ENCODE results near the gene UNC13B.
"Not testable (repeated sequence)": the region's sequence is repeated elsewhere in the genome, so short reads cannot be mapped to it uniquely, and the experiment has no call there.

Gene UNC13B

GRCh38 chr9:35140093-35140492, 21.7 kb upstream of the UNC13B start:
- CTCF ChIA-PET: no interaction called here
- no peak for TF ChIP-seq CTCF (IDR thresholded peaks at IDR 0.05; ENCODE audit: insufficient read depth, low read length, missing control alignments)
- POLR2A ChIA-PET: no interaction called here
- DNase-seq (ENCODE audit: low read depth, low spot score): no peak
- no peak overlapping the region for H3K4me3 ChIP-seq (ENCODE audit: low read depth, low read length)

GRCh38 chr9:35142037-35142436, 19.8 kb upstream of the UNC13B start:
- H3K4me3 ChIP-seq (ENCODE audit: low read depth, low read length): no peak overlapping the region
- TF ChIP-seq CTCF (IDR thresholded peaks at IDR 0.05; ENCODE audit: insufficient read depth, low read length, missing control alignments): no peak
- ChIA-PET POLR2A (no interaction called here), CTCF (no interaction called here)
- no peak for DNase-seq (ENCODE audit: low read depth, low spot score)

- H3K4me3 ChIP-seq (ENCODE audit: low read depth, low read length); DNase-seq (ENCODE audit: low read depth, low spot score); POLR2A ChIA-PET; CTCF ChIA-PET: not testable (repeated sequence)
Measured at GRCh38 chr9:35147941-35148563, 13.8 kb upstream of the UNC13B start.

- no peak overlapping the region for H3K4me3 ChIP-seq (ENCODE audit: low read depth, low read length)
- ChIA-PET POLR2A (no interaction called here), CTCF (no interaction called here)
- no peak for TF ChIP-seq CTCF (IDR thresholded peaks at IDR 0.05; ENCODE audit: insufficient read depth, low read length, missing control alignments)
- DNase-seq (ENCODE audit: low read depth, low spot score): no peak
Measured at GRCh38 chr9:35152926-35153325, 8.9 kb upstream of the UNC13B start.

GRCh38 chr9:35156781-35157180, 5.0 kb upstream of the UNC13B start:
- POLR2A ChIA-PET: no interaction called here
- no peak overlapping the region for H3K4me3 ChIP-seq (ENCODE audit: low read depth, low read length)
- no peak for TF ChIP-seq CTCF (IDR thresholded peaks at IDR 0.05; ENCODE audit: insufficient read depth, low read length, missing control alignments)
- CTCF ChIA-PET: interaction anchor here (1.0 kb wide), 1 partner anchor 320 kb away, joined by 3 read pairs; no protein-coding TSS in a partner anchor
- no peak for DNase-seq (ENCODE audit: low read depth, low spot score)

- POLR2A ChIA-PET; H3K4me3 ChIP-seq (ENCODE audit: low read depth, low read length); DNase-seq (ENCODE audit: low read depth, low spot score): not testable (repeated sequence)
- CTCF ChIA-PET: interaction anchor here (1.0 kb wide), 1 partner anchor 319 kb away, joined by 3 read pairs; no protein-coding TSS in a partner anchor
Measured at GRCh38 chr9:35157836-35158235, 4.0 kb upstream of the UNC13B start.

GRCh38 chr9:35158501-35159280, 3.1 kb upstream of the UNC13B start:
- POLR2A ChIA-PET: no interaction called here
- TF ChIP-seq CTCF (IDR thresholded peaks at IDR 0.05; ENCODE audit: insufficient read depth, low read length, missing control alignments): no peak
- no peak overlapping the region for H3K4me3 ChIP-seq (ENCODE audit: low read depth, low read length)
- CTCF ChIA-PET: no interaction called here
- no peak for DNase-seq (ENCODE audit: low read depth, low spot score)

Measured in AG04449 (cell line).